Activated naive CD8-positive, alpha-beta T cell (primary cell): ENCODE measurements around the gene SUPT3H.

Source experiments
- H3K27ac Mint-ChIP-seq: one replicate; pipeline ENCODE4 v1.8.0; 2021; ENCODE audit warnings: mixed read lengths
- H3K27me3 Mint-ChIP-seq: one replicate; pipeline ENCODE4 v1.8.0; 2021; ENCODE audit warnings: mixed read lengths
- H3K36me3 Mint-ChIP-seq: one replicate; pipeline ENCODE4 v1.8.0; 2021; ENCODE audit warnings: mixed read lengths
- H3K4me1 Mint-ChIP-seq: one replicate; pipeline ENCODE4 v1.8.0; 2021; ENCODE audit warnings: low read depth, mixed read lengths
- H3K4me3 Mint-ChIP-seq: one replicate; pipeline ENCODE4 v1.8.0; 2021; ENCODE audit warnings: mild to moderate bottlenecking, mixed read lengths
- H3K9me3 Mint-ChIP-seq: one replicate; pipeline ENCODE4 v1.8.0; 2021; ENCODE audit warnings: low read depth, mixed read lengths

SUPT3H gene

DNA sequence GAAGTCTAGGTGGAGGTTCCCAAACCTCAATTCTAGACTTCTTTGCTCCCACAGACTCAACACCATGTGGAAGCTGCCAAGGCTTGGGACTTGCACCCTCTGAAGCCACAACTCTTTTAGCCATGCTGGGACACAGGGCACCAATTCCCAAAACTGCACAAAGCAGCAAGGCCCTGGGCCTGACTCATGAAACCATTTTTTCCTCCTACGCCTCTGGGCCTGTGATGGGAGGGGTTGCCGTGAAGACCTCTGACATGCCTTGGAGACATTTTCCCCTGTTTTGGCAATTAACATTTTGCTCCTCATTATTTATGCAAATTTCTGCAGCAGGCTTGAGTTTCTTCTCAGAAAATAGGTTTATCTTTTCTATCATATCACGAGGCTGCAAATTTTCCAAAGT lies 405.0 kb downstream of the SUPT3H start:
- Mint-ChIP-seq H3K27me3 (no peaks in the 10 kb centered on the region), H3K36me3 (peaks cover 7% of the 10 kb centered on the region), H3K27ac (no peak overlapping the region), H3K4me1 (peaks cover 67% of the 10 kb centered on the region), H3K4me3 (no peak overlapping the region), H3K9me3 (no peaks in the 10 kb centered on the region)

DNA sequence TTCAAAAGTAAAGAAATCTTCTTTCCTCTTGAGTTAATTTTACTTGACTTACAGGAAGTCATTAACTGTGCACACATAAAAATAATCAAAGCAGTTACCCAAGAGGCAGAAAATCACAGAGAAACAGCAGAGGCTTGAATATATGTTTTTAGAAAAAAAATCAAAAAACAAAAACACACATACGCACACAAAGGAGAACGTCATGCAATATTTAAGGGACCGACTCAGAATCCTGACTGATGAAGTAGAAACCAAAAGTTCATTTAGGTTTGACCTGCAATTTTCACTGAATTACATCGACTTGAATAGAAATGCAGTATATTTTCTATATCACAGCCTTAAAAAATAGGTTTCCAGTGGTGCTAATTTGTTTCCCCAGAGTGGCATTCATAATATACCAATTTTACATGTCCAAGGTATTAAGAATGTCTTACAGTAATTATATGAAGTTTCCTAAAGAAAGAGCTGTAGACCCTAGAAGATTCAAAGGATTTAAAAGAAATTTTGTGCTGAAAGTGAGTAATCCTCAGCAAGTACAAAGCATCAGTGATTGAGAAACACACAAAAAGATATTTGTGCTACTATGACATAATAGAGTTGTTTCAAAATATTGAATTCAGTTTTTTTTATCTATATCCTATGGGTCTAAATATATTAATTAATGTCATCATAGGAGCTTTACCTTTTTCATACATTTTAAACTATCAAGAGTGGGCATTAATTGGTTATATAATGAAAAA lies 408.1 kb downstream of the SUPT3H start:
- Mint-ChIP-seq H3K27me3 (no peaks in the 10 kb centered on the region), H3K36me3 (peaks cover 14% of the 10 kb centered on the region), H3K27ac (peak overlapping the region; percentile 41), H3K9me3 (no peaks in the 10 kb centered on the region), H3K4me1 (peaks cover 63% of the 10 kb centered on the region), H3K4me3 (peak overlapping the region; percentile 42)

DNA sequence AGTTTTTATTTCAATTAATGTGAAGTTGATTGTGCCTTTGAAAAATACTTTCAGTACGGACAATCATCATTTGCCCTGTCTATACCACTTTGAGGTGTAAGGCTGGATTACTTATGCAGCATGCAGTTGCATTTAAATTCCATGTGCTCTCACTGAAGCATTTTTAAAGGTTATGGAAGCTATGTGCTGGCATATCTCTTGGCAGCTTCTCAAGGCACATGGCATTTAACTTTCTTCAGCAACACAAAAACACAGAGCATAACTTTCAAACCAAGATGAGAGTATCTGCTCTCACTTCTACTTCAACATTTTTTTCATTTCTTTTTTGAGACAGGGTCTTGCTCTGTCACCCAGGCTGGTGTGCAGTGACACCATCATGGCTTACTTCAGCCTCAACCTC lies 410.3 kb downstream of the SUPT3H start:
- Mint-ChIP-seq H3K27ac (peak overlapping the region; percentile 66), H3K4me1 (peaks cover 51% of the 10 kb centered on the region), H3K27me3 (no peaks in the 10 kb centered on the region)

DNA sequence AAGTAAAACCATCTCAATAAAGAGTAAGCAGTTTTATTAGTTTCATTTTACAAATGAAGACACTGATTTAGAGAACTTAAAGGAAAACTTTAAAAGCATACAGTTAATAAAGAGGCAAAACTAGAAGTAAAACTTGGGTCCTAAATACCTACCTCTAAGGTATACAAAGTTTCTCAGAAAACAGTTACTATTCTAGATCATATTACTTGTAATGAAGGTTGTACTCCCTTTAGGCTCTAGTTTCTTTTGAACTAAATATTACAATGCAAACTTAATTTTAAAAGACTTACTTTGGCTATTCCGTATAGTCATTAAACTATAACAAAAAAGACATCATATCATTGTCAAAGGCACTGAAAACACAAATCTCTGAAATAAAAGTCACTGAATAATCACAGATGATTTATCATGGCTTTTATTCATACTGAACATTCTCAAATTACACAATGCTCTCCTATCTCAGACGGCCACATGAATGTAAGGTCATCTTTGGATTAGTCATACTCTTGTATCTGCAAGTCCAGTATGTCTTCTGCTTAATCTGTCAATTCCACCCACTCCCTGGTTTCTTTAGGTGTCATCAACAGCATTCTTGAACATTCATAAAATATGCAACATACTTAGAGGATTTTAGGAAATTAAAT lies 411.2 kb downstream of the SUPT3H start:
- Mint-ChIP-seq H3K27me3 (no peaks in the 10 kb centered on the region), H3K4me1 (peaks cover 55% of the 10 kb centered on the region)

More for the DNA sequence above, 410.3 kb downstream of the SUPT3H start:
- Mint-ChIP-seq H3K4me3 (no peak overlapping the region), H3K9me3 (no peaks in the 10 kb centered on the region), H3K36me3 (peaks cover 10% of the 10 kb centered on the region)

DNA sequence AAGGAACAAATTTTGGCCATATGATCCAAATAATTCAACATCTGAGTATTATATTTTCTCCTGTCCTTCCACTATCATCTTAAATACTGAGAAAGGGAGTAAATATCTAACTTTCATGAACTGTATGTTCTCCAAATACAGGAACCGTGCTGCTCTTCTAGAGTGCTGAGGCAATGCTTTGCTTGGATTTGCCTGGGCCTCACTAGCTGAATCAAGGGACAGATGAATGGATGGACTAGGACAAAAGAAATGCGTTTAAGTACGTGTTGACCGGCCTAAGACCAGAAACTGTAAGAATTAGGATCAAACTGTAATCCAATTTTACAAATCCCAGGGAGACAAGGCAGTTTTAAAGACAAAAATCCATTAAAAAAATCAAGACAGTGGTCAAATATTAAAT lies 412.0 kb downstream of the SUPT3H start:
- Mint-ChIP-seq H3K27me3 (no peaks in the 10 kb centered on the region), H3K4me1 (peaks cover 55% of the 10 kb centered on the region), H3K4me3 (no peak overlapping the region), H3K27ac (no peak overlapping the region), H3K36me3 (peaks cover 11% of the 10 kb centered on the region), H3K9me3 (peaks cover 3% of the 10 kb centered on the region)

More for the DNA sequence above, 411.2 kb downstream of the SUPT3H start:
- Mint-ChIP-seq H3K27ac (peak overlapping the region; percentile 42), H3K36me3 (peaks cover 9% of the 10 kb centered on the region), H3K9me3 (no peaks in the 10 kb centered on the region), H3K4me3 (peak overlapping the region; percentile 8)

DNA sequence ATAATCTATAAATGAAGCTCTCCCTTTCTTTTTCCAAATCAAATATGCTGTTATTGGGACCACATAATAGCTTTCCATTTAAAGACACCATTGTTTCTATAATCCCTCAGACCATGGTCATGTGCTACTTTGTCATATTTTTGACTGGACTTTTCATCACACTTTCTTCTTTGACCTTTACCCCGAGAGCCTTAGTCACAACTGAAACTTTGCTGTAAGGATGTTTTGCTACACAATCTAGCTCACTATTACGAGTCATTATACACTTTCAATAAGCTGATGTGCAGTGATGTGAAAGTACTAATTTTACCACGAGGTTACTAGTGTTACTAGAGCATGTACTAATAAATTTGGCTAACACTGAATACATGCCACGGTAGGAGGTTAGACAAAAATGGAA lies 416.8 kb downstream of the SUPT3H start:
- peaks cover 13% of the 10 kb centered on the region for H3K36me3 Mint-ChIP-seq
- peaks cover 29% of the 10 kb centered on the region for H3K4me1 Mint-ChIP-seq
- no peaks in the 10 kb centered on the region for H3K27me3 Mint-ChIP-seq
- H3K9me3 Mint-ChIP-seq: peaks cover 6% of the 10 kb centered on the region
- H3K4me3 Mint-ChIP-seq: no peak overlapping the region
- H3K27ac Mint-ChIP-seq: peak overlapping the region; percentile 72

DNA sequence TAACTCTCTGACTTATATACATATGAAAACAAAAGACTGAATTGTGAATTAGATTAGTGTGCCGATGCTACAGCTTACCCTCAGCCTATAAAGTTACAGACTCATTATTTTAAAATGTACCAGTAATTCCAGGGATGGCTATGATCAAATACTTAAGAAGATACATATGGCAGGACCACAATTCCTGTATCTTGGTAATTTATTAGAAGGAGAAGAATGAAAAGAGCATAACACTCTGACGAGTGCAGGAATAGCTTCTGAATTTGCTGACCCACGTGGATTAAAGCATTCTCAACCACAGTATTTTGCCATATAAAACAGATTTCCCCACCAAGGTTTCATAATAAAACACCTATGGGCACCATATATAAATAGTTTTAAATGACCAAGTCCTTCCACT lies 418.1 kb downstream of the SUPT3H start:
- Mint-ChIP-seq H3K4me1 (peaks cover 23% of the 10 kb centered on the region), H3K36me3 (peaks cover 7% of the 10 kb centered on the region), H3K27ac (no peak overlapping the region), H3K9me3 (peaks cover 6% of the 10 kb centered on the region), H3K4me3 (no peak overlapping the region), H3K27me3 (no peaks in the 10 kb centered on the region)

DNA sequence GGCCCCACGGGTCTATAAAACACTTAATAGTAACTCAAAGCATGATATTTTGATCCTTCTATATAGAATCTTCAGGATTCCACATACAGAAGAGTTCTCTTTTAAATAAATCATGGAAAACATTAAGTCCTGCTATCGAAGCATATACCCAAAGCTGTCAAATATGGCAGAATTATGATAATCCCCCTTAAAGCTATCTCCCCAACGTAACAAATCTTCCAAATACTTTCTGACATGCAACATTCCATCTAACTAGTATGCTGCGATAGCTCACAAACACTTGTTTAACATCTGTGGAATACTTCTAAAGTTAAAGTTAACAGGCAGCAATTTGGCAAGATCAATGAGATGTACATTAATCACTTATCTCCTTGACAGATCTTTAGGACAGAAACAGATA lies 420.6 kb downstream of the SUPT3H start:
- Mint-ChIP-seq H3K4me1 (peaks cover 24% of the 10 kb centered on the region), H3K4me3 (no peak overlapping the region), H3K9me3 (peaks cover 6% of the 10 kb centered on the region), H3K27ac (no peak overlapping the region), H3K36me3 (peaks cover 17% of the 10 kb centered on the region), H3K27me3 (no peaks in the 10 kb centered on the region)

DNA sequence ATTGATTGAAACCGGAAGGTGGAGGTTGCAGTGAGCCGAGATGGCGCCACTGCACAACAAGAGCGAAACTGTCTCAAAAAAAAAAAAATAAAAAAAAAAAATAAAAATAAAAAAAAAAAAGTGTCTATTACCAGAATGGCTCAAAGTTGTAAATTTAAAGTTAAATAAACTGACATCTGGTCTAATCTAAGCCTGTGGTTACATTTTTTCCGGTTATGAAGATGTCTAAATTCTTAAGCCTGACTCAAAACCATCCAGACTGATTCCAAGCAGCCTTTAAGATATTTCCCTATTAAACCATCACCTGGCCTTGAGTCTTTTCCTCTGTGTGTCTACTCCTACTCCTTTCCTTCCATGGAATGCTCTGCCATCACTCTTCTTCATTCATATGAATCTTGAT lies 421.3 kb downstream of the SUPT3H start:
- Mint-ChIP-seq H3K4me3 (no peak overlapping the region), H3K27me3 (no peaks in the 10 kb centered on the region), H3K9me3 (peaks cover 6% of the 10 kb centered on the region), H3K27ac (no peak overlapping the region), H3K4me1 (peaks cover 23% of the 10 kb centered on the region), H3K36me3 (peaks cover 17% of the 10 kb centered on the region)

DNA sequence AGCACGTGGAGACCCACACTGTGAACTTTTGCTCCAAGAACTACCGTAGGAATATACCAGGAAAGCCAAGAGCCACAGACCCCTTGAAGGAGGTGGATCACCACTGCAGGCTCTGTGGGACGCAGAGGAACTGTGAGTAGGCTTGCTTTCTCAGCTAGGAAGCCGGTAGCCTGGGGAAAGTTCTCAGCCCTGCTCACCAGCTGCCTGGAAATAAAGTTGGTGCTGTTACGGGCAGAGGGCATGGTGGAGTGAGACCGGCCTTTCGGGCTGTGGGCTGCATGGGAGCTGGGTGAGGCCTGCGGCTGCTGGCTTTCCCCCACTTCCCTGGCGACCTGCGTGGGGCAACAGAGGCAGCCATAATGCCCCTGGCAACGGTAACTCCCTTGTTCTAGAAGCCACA lies 422.6 kb downstream of the SUPT3H start:
- Mint-ChIP-seq H3K27ac (no peak overlapping the region), H3K4me1 (peaks cover 23% of the 10 kb centered on the region), H3K9me3 (peaks cover 7% of the 10 kb centered on the region), H3K27me3 (no peaks in the 10 kb centered on the region), H3K36me3 (peaks cover 17% of the 10 kb centered on the region), H3K4me3 (no peak overlapping the region)

DNA sequence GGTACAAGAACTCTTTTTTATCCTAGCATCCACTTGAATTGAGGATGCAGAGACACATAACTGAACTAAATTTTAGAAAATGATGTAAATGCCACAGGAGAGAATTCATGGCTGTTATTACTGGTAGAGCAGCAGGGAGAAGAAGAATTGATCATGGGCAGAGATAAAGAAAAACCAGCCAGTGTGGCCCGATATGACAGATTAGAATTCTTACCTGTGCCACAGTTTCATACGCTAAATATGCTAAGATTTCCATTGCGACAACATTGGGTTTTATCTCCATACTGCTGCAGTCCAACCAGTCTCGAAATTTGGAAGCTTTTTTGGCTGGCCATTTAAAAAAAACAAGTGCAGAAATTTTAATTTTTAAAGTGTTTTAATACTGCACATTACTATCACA lies 423.5 kb downstream of the SUPT3H start:
- H3K27me3 Mint-ChIP-seq: no peaks in the 10 kb centered on the region
- no peak overlapping the region for H3K27ac Mint-ChIP-seq
- peaks cover 24% of the 10 kb centered on the region for H3K36me3 Mint-ChIP-seq
- peaks cover 20% of the 10 kb centered on the region for H3K4me1 Mint-ChIP-seq
- H3K4me3 Mint-ChIP-seq: no peak overlapping the region
- peaks cover 13% of the 10 kb centered on the region for H3K9me3 Mint-ChIP-seq

DNA sequence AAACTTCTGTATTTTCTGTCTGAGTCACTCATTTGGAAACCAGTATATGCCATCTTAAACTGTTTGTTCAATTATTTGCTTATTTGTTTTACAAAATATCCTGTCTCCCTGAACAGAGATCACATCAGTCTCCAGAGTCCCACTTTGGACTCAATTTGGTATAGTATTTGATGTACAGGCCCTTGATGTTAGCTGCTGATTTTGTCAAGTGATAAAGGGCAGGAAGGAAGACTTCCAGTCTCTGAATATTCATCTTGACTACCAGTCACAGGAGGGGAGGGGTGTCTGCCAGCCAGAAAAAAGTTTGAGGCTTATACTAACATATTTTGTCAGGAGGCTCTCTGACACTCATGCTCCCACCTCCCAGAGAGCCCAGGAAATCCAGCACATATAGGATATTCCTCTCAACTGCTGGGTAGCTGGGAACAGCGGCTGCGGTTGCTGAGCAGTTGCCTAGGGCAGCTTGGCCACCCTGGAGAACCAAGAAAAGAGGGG lies 426.4 kb downstream of the SUPT3H start:
- Mint-ChIP-seq H3K27me3 (no peaks in the 10 kb centered on the region), H3K27ac (peak overlapping the region; percentile 66), H3K9me3 (peaks cover 16% of the 10 kb centered on the region), H3K36me3 (peaks cover 29% of the 10 kb centered on the region), H3K4me1 (peaks cover 16% of the 10 kb centered on the region), H3K4me3 (peak overlapping the region; percentile 30)

DNA sequence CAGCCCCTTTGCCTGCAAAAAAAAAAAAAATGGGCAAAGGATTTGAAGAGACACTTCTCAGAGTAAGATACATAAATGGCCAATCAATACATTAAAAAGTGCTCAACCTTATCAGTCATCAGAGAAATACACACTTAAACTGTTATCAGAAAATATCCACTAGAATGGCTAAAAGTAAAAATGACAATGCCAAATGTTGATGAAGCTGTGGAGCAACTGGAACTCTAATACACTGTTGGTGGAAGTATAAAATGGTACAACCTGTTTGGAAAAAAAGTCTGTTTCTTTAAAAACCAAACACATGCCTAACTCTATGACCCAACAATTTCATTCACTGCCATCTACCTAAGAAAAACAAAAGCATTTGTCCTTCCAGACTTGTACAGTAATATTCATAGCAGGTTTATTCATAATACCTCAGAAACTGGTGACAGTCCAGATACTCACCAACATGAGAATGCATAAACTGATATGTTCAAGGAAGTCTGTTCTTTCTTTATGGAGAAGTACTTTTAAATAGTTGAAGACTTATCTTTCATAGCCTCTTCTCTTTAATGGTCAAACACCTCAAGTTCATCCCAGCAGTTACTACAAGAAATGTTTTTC lies 428.0 kb downstream of the SUPT3H start:
- peaks cover 16% of the 10 kb centered on the region for H3K4me1 Mint-ChIP-seq
- H3K36me3 Mint-ChIP-seq: peaks cover 40% of the 10 kb centered on the region
- H3K27me3 Mint-ChIP-seq: no peaks in the 10 kb centered on the region
- H3K9me3 Mint-ChIP-seq: peaks cover 24% of the 10 kb centered on the region
- H3K27ac Mint-ChIP-seq: no peak overlapping the region
- no peak overlapping the region for H3K4me3 Mint-ChIP-seq

DNA sequence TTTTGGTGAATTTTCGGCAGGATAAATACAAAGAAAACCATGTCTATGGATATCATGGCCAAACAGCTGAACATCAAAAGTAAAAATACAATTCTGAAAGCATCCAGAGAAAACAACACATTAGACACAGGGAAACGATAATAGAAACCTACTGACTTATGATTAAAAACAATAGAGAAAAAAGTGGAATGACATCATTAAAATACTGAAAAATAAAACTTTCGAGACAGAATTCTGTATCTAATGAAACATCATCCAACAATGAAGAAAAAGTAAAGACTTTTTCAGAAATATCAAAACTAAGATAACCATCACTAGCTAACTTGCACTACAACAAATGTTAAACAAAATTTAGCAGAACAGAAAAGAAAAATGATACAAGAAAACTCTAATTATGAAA lies 434.2 kb downstream of the SUPT3H start:
- Mint-ChIP-seq H3K9me3 (peaks cover 37% of the 10 kb centered on the region), H3K4me1 (peaks cover 31% of the 10 kb centered on the region), H3K27ac (no peak overlapping the region), H3K4me3 (no peak overlapping the region), H3K36me3 (peaks cover 46% of the 10 kb centered on the region), H3K27me3 (no peaks in the 10 kb centered on the region)

DNA sequence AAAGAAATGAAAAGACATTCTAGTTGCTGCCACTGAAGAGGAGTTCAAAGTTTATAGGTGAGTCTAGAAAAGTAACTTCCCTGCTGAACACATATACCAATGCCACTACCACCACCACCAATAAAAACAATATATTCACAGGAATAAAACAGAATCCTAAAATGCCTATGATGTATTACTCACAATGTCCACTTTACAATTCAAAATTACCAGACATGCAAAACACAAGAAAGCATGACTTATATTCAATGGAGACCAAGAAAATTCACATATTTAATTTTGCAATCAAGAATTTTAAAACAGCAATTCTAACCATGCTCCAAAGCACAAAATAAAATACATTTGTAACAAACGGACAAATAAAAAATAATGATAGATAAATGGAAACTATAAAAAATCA lies 434.9 kb downstream of the SUPT3H start:
- Mint-ChIP-seq H3K27ac (no peak overlapping the region), H3K4me1 (peaks cover 37% of the 10 kb centered on the region), H3K4me3 (no peak overlapping the region), H3K36me3 (peaks cover 46% of the 10 kb centered on the region), H3K27me3 (no peaks in the 10 kb centered on the region), H3K9me3 (peaks cover 37% of the 10 kb centered on the region)
